Caki2 (cell line): ENCODE measurements around the gene LRP1B. TPM values are rescaled to one million over a fixed set of nuclear protein-coding genes. Genes with fewer than 3 reads are reported as not detected.
"Not testable (repeated sequence)": the region's sequence is repeated elsewhere in the genome, so short reads cannot be mapped to it uniquely, and the experiment has no call there.

Source experiments
- DNase-seq: peaks from one replicate; pipeline ENCODE4 v3.0.0-alpha.2; 2015; ENCODE audit warnings: low read depth
- in situ Hi-C: cut with HindIII; loops from 2 replicates; pipeline ENCODE4 v1.10.0; 2016; ENCODE audit warnings: low sequenced_read_pairs, low pct_unique_long_range_greater_than_20kb, mixed read lengths
- total RNA-seq: library from RNA; depleted of rRNA; stranded (reverse); fragments of >200 nt; shearing (Covaris generic); gene quantifications from 2 replicates; pipeline ENCODE4 v1.2.3, GENCODE V29; 2014; ENCODE audit warnings: low replicate concordance

LRP1B gene
- total RNA-seq, 1 experiment from 2014 or later, result 0.14 TPM

DNA sequence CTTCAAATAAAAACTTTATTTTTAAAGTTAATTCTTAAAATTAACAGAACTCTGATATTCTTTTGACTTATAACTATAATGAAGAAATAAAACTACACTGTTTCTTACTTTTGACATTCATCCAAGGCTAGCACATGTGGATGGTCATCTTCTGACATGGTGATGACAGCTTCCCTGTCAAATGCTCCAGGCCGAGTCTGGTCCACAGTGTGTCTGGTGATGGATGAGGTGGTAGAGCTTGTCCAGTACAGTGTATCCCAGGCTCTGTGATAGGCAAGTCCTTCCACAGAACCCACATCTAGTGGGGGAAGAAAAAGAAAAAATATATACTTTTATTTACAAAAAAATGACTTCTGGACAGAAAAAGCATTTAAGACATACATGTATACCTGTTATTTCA lies 1529.5 kb downstream of the LRP1B start:
- in situ Hi-C loops, result no loop called here
- no peak for DNase-seq

DNA sequence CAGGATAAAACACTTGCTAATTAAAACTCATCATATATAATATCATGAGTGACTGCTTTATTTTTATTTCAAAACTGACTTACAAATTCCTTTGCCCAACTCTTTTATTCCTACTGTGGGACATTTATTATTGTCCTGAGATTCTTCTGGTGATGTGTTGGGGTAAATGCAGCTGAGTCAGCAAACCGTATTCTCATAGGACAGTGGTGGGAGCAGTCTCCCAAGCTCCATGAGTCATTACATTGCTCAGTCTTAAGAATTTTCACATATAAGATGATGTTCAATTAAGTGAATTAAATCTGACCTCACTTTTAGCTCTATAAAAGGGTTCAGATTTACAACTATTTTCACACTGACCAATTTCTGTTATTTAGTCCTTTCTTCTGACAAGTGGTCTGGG lies 1530.7 kb downstream of the LRP1B start:
- DNase-seq, result peak; percentile 30
- in situ Hi-C loops, result no loop called here

DNA sequence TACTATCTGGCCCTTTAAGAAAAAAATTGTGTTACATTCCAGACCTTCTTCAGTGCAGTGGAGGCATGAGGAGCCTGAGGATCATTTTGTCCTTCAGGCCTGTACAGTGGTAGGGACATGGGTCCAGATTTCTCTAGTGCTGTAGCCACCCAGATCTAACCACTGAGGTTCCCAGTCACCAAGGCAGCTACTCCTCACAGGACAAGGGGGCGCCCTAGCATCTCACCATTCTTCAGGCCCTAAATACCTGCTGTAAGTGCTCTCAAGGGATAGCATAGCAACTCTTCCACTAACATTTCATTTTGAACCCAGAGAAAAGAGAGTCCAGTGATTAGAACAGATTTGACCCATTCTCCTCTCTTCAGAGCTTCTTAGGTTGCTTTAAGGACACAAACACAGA lies 1533.0 kb downstream of the LRP1B start:
- DNase-seq, result no peak
- in situ Hi-C loops, result no loop called here

DNA sequence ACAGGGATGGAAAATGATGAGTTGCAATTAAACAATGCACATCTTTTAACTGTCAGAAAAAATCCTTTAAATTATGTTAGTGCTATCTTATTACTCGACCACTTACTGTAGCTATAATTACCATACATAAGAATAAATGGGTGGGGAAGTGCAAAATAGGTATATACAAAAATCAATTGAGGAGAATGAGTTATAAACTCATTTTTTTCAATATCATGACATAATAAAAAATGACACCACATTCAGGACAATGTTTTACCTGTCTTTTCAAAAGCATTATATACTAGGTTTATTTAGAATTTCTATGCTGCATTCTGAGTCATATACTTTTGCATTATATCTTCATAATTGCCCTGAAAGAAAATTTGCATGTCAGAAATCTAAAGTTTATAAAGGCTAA lies 1533.6 kb downstream of the LRP1B start:
- no peak for DNase-seq
- in situ Hi-C loops, result no loop called here

DNA sequence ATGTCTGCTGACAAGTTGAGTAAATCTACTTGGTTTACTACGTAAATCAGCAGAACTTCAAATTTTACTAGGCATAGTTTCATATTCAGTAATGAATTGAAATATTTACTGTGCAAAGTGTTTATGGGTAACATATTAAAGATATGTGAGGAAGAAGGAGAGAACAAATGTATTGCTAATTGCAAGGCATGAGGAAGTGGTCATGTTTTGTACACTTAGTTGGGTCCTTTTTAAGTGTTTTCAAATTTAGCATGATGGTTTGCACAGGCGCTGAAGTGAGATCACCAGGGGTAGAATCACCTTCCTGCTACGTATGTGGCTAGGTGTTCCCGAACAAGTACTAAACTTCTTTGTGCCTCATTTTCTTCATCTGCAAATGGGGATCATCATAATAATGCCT lies 1534.4 kb downstream of the LRP1B start:
- DNase-seq, result no peak

DNA sequence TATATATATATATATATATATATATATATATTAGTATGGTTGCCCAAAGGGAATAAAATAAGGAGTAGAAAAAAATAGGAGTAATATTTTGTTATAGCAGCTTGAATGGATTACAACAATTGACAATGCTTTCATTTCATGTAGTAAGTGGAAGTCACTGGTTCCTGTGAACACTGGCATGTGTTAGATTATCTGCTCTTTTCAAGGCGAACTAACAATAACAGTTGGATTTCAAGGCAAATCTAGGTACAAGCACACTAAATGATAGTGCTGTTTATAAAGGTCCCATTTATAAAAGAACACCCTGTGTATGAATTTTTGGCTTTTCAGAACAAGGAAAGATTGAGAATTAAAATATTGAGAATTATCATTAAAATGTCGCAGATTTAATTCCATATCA lies 1535.7 kb downstream of the LRP1B start:
- in situ Hi-C loops, result no loop called here
- no peak for DNase-seq

More for the DNA sequence above, 1534.4 kb downstream of the LRP1B start:
- in situ Hi-C loops, result no loop called here

DNA sequence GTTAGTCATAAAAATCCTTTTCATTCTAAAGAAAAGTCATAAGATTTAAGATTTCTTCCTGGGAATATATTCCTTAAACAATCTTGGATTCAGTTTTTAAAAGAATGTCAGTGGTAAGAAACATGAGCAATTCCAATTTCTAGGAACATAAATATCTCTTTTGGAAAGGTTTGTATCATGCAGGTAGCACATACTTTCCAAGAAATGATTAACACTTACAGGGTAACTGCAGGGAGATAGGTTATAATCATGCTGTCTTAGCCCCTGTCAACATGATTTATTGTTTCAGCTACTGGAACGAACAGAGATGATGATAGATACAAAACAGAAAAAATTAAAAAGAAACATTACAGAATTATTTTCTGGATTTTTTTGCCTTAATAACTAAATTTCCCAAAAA lies 1537.7 kb downstream of the LRP1B start:
- in situ Hi-C loops, result no loop called here
- no peak for DNase-seq

DNA sequence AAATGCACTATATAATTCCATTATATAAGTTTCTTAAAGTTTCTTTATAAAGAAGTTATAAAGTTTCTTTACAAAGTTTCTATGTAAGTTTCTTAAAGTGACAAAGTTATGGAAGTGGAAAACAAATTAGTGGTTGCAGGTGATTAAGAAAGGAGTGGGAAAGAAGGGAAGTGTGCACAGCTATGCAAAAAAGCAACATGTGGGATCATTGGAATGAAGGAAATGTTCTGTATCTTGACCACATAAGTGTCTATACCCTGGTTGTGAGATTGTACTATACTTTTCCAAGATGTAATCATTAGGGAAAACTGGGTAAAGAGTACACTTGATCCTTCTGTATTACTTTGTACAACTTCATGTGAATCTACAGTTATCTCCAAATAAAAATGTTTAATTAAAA lies 1541.1 kb downstream of the LRP1B start:
- no peak for DNase-seq
- in situ Hi-C loops, result no loop called here

DNA sequence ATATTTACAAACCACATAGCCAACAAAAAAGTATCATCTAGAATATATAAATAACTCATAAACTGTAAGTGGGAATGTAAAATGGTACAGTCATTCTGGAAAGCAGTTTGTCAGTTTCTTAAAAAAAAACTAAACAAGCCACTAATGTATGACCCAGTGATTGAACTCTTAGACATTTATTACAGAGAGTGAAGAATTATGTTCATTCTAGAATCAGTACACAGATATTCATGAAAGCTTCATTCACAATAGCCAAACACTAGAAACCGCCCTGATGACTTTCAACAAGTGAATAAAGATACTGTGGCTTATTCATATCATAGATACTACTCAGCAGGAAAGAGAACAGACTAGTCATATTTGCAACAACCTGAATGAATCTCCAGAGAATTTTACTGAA lies 1541.5 kb downstream of the LRP1B start:
- no peak for DNase-seq
- in situ Hi-C loops, result no loop called here

DNA sequence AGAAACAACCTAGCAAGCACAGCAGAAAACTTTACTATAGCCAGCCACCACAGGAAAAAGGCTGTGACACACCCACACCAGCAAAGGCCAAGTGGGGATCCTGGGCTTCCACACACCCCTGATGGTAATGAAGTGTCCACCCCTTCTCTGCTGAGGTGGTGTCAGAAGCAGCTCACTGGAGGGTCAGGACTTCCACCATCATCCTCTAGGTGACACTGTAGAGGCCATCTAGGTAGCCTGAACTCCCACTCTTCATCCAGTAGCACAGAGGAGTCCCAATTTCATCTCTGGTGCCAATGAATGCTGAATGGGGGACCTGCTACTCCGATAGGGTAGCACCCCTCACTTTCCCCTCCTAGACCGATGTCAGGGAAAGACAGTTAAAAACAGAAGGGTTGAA lies 1544.4 kb downstream of the LRP1B start:
- peak; percentile 33 for DNase-seq
- in situ Hi-C loops, result no loop called here

DNA sequence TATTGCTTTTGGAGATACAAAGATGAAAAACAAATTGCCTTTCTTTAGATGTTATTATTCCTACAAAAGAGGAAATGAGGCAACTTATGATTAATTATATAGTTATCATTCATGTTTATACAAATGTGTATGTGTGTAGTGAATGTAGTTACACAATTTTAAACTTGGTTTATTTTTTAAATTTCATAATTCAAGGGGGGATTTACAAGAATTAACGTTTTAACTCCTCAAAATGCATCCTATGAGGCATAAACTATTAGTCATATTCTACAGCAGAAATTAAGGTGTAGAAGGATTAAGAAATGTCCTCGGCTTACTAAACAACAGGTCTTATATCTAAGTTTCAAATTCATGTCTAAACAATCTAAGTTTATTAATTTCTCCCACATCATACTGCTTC lies 1545.8 kb downstream of the LRP1B start:
- in situ Hi-C loops, result no loop called here
- no peak for DNase-seq

DNA sequence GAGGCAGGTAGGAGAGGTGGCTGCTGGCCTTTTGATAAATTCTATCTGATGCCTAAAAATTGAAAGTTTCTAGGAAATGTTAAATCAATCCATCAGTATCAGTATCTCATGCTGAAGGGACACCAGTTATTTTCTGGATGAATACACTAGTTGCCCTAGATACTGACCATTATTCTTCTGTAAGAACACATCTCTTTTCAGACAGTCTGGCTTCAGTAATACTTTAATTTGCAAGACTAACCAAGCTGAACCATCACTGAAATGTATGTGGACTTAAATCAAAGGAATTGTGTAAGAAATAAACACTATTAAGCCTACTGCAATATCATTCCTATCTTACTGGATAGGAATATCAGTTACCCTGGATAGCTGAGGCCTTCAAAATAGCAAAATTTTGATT lies 1546.3 kb downstream of the LRP1B start:
- in situ Hi-C loops, result no loop called here
- DNase-seq, result peak; percentile 35

DNA sequence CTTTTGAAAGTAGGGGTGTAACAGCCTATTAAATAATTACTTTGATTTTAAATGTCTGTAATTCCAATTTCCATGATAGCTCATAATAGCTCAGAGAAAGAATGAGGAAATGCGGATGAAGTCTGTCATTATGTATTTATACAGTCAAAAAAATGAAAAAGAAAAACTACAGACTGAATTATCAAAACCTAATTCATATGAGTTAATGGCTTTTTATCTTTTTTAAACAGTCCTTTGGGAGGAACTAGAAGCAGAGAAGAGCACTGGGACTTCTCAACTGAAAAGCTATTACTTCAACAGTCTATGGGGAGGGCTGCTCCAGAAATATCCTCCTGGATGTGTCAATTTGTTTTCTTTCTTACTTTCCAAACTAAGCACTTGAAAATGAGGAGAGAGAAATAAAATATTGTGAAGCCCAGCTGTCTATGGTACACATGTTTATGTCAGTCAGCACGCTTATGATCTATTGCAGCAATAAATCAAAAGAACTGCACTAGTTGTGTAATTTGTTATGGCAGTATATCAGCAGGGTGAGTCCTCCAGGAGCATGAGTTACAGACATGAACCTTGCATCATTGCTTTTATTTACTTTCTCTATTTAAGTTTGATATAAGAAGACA lies 1550.2 kb downstream of the LRP1B start:
- in situ Hi-C loops, result no loop called here
- DNase-seq, result no peak

DNA sequence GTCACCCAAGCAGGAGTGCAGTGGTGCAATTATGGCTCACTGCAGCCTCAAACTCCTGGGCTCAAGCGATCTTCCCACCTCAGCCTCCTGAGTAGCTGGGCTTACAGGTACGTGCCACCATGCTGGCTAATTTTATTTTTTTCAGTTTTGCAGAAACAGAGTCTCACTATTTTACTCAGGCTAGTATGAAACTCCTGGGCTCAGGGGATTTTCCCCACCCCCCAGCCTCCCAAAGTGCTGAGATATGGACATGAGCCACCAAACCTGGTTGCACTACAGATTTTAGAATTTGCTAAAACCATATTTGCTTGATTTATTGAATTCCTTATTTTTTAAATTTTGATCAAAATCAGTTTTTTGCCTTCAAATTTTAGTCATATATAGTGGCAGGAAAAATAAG lies 1553.4 kb downstream of the LRP1B start:
- DNase-seq, result no peak
- in situ Hi-C loops, result no loop called here

DNA sequence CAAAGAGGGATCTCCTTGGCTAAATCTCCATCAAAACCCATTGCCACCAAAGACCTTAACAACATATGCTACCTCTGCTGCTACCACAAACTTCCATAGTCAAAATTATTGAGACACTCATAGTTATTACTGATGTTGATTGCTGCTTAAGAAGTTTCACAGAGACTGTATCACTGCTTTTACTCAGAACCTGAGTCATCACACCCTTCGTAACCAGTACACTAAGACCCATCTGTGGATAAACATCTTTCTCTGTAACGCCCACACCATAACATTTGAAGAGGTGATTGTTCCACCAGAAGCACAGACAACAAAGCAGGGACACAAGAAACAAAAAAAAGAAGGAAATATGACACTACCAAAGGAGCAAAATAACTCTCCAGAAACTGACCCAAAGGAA lies 1563.1 kb downstream of the LRP1B start:
- DNase-seq, result no peak
- in situ Hi-C loops, result no loop called here

DNA sequence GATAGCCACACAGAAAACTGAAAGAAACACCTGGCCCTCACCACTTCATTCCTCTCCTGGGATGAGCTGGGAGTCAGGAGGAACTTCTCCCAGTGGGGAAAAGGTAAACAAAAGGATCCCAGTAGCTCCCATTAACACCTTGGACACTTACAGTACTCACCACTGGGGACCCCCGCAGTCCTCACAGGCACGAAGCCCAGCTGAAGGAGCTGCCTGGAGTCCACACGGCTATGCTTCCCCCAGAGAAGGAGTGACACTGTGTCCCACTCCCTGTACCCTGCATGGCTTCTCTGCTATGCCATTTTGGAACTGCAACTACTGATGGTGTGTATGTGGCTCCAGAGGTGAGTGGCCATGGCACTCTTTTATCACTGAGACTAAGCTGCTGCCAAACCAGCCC lies 1565.1 kb downstream of the LRP1B start:
- in situ Hi-C loops, result no loop called here
- DNase-seq, result no peak

DNA sequence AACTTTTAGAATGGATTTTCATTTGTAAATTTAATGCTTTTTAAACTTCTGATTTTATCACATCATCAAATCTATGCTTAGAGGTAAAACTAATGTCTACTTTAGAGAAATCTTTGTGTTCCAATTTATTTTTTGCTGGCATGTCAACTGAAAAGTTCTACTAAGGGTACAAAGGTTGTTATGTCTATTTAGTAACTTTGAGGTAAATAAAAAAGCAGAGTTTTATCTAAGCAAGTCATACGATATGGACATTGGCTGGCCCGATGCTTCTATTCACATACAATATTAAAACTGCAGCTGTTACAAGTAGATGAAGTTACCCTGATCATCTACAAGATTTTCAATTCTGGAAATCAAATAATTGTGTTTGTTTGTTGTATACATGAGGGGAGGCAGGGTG lies 1575.1 kb downstream of the LRP1B start:
- in situ Hi-C loops, result no loop called here
- no peak for DNase-seq

DNA sequence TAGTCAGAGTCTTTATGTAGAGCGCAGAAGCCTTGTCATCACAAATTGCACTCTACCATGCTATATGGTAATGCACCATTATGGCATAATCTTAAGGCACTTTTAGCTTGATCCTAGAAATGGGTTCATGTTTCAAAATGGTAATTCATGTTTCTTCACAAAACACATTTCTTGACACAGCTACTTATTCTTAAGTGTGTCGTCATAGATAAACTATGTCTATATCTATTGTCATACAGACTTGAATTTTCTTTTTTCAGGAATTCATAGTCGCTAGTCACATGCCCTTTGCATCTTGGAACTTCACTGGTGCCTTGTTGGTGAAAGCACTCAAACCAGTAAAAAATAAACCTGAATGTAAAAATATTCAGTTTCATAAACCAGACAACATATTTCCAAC lies 1578.2 kb downstream of the LRP1B start:
- no peak for DNase-seq
- in situ Hi-C loops, result no loop called here

DNA sequence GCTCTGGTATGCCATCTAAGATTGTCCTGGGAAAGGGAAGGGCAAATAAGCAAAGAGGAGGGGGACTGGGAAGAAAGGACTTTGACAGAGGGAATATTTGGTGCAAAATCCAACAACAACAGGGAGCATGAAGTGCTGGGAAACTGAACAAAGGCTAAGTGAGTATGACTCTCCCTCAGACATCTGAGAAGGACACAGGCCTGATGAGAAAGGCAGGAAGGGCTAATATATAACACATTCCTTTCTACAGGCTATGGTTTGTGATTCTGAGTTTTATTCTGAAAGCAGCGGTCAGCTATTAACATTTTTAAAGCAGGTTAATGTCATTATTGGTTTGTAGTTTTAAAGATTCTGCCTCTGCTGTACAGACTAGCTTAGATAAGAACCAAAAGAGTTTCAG lies 1579.5 kb downstream of the LRP1B start:
- in situ Hi-C loops, result no loop called here
- no peak for DNase-seq

DNA sequence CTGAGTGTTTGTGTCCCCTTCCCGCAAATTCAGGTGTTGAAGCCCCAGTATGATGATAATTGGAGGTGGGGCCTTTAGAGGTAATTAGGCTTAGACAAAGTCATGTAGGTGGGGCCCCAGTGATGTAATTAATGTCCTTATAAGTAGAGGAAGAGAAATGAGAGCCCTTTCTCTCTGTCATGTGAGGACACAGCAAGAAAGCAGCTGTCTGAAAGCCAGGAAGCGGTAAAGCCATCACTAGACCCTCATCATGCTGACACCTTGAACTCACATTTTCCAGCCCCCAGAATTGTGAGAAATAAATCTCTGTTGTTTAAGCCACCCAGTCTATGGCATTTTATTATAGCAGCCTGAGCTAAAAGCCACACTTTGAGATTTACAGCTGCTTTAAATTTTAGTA lies 1580.0 kb downstream of the LRP1B start:
- DNase-seq, result no peak
- in situ Hi-C loops, result no loop called here

DNA sequence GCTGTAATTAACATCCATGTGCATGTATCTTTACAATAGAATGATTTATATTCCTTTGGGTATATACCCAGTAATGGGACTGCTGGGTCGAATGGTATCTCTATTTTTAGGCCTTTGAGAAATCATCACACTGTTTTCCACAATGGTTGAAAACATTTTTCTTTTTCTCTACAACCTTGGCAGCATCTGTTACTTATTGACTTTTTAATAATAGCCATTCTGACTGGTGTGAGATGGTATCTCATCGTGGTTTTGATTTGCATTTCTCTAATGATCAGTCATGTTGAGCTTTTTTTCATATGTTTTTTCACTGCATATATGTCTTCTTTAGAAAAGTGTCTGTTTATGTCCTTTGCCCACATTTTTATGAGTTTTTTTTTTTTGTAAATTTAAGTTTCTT lies 1586.0 kb downstream of the LRP1B start:
- in situ Hi-C loops, result not testable (repeated sequence)
- DNase-seq, result peak; percentile 27
